Spleen (tissue), 13 donors: ENCODE results near the gene TDRD6. TPM values are rescaled to one million over a fixed set of nuclear protein-coding genes. Genes with fewer than 3 reads are reported as not detected.

Experiments used
- DNase-seq: peaks from one replicate; pipeline ENCODE4 v3.0.0-alpha.2; 2020
- H3K27ac ChIP-seq, 8 donors: fragments of 200-600 bp; sonication (generic) in 7 of 8; 1 replicate in 4 of 8; 2 replicates in 4 of 8; pipeline versions ENCODE4 v1.5.0 to v1.8.0; 2016 to 2021; ENCODE audit warnings: inconsistent platforms in 4 of 8, mild to moderate bottlenecking in 4 of 8, moderate library complexity in 1 of 8
- H3K27me3 ChIP-seq, 7 donors: fragments of 200-600 bp; sonication (generic) in 6 of 7; replicated peaks in 1 of 7; 1 replicate in 4 of 7; 2 replicates in 3 of 7; pipeline versions ENCODE4 v1.5.0 to v1.8.0; 2016 to 2021; ENCODE audit warnings: inconsistent platforms in 3 of 7, mild to moderate bottlenecking in 1 of 7
- H3K36me3 ChIP-seq, 6 donors: fragments of 200-600 bp; sonication (generic) in 5 of 6; 1 replicate in 4 of 6; 2 replicates in 2 of 6; pipeline versions ENCODE4 v1.5.0 to v1.8.0; 2016 to 2021; ENCODE audit warnings: inconsistent platforms in 2 of 6
- H3K4me1 ChIP-seq, 6 donors: fragments of 200-600 bp; sonication (generic) in 5 of 6; 1 replicate in 3 of 6; 2 replicates in 3 of 6; pipeline versions ENCODE4 v1.5.0 to v1.8.0; 2016 to 2021; ENCODE audit warnings: inconsistent platforms in 3 of 6
- H3K4me3 ChIP-seq, 8 donors: fragments of 200-600 bp; sonication (generic) in 7 of 8; 1 replicate in 4 of 8; 2 replicates in 4 of 8; pipeline versions ENCODE4 v1.5.0 to v1.8.0; 2016 to 2021; ENCODE audit warnings: inconsistent platforms in 4 of 8, mild to moderate bottlenecking in 4 of 8, moderate library complexity in 2 of 8
- H3K9me3 ChIP-seq, 8 donors: fragments of 200-600 bp; sonication (generic) in 7 of 8; 1 replicate in 4 of 8; 2 replicates in 4 of 8; pipeline versions ENCODE4 v1.5.0 to v1.8.0; 2016 to 2021; ENCODE audit warnings: inconsistent platforms in 4 of 8
- POLR2A ChIP-seq, 3 donors: fragments of 450-650 bp; IDR thresholded peaks; one replicate each; pipeline ENCODE4 v1.5.1; 2017; ENCODE audit warnings: antibody characterized with exemption in 3 of 3, mild to moderate bottlenecking in 1 of 3
- POLR2AphosphoS5 ChIP-seq, 3 donors: sonication (generic); formaldehyde crosslinking; IDR thresholded peaks; one replicate each; pipeline ENCODE4 v1.5.1; 2017; ENCODE audit warnings: antibody characterized with exemption in 3 of 3
- WGBS, 5 donors: extraction: QIAGEN DNeasy Blood & Tissue Kit in 3 of 5; methylation state at CpG; one replicate each; pipeline versions ENCODE4 v1.1.5 to v1.1.7; 2013 to 2018; 5-methylcytosine and 5-hydroxymethylcytosine counted together
- intact Hi-C: fragments of 100-400 bp; cut with DNase I; formaldehyde crosslinking; loops from one replicate; pipeline ENCODE4 v1.15.0; 2023; ENCODE audit warnings: low total_unique reads
- long read RNA-seq, 2 donors: transcript quantifications; one replicate each; lab custom pipeline, GENCODE V29; 2026
- polyA plus RNA-seq, 3 donors: library from polyadenylated mRNA; stranded (reverse); fragments of 200-250 nt; gene quantifications; one replicate each; pipeline ENCODE4 v1.2.1, GENCODE V29; 2013
- total RNA-seq, 7 donors: library from RNA; depleted of rRNA in 3 of 7; stranded (reverse); fragments of >200 nt in 3 of 7; fragmentation: NEBNext Ultra II Directional in 4 of 7; extraction: Animal tissue kit (Norgen Biotek cat#: 25700) in 4 of 7; gene quantifications; one replicate each; pipeline versions ENCODE4 v1.1.0 to v1.2.1, GENCODE V29; 2016 to 2021
- TF ChIP-seq, protein P1 (sequence below), 11 experiments: fragments of 200-600 bp in 7 of 11; fragments of 450-650 bp in 4 of 11; sonication (generic) in 4 of 11; IDR thresholded peaks in 8 of 11; conservative IDR thresholded peaks in 3 of 11; 1 replicate in 7 of 11; 2 replicates in 4 of 11; pipeline versions ENCODE4 v1.4.0 to v1.8.0; 2016 to 2021; ENCODE audit warnings: antibody characterized with exemption in 11 of 11, inconsistent platforms in 4 of 11, mild to moderate bottlenecking in 1 of 11
- donor health status: healthy with polysubstance abuse.
- donor health status: DM: no; HTN: no; CAD: no; lungs with moderate emphysema.
- donor health status: DM: no; HTN: no; CAD: no.
- donor health status: Bipolar disorder and iron deficiency.
- donor health status: healthy.
- donor health status: DM: no; HTN: no; CAD: no.
- donor health status: DM: yes; HTN: yes; CAD: no.

The TDRD6 gene, protein sequence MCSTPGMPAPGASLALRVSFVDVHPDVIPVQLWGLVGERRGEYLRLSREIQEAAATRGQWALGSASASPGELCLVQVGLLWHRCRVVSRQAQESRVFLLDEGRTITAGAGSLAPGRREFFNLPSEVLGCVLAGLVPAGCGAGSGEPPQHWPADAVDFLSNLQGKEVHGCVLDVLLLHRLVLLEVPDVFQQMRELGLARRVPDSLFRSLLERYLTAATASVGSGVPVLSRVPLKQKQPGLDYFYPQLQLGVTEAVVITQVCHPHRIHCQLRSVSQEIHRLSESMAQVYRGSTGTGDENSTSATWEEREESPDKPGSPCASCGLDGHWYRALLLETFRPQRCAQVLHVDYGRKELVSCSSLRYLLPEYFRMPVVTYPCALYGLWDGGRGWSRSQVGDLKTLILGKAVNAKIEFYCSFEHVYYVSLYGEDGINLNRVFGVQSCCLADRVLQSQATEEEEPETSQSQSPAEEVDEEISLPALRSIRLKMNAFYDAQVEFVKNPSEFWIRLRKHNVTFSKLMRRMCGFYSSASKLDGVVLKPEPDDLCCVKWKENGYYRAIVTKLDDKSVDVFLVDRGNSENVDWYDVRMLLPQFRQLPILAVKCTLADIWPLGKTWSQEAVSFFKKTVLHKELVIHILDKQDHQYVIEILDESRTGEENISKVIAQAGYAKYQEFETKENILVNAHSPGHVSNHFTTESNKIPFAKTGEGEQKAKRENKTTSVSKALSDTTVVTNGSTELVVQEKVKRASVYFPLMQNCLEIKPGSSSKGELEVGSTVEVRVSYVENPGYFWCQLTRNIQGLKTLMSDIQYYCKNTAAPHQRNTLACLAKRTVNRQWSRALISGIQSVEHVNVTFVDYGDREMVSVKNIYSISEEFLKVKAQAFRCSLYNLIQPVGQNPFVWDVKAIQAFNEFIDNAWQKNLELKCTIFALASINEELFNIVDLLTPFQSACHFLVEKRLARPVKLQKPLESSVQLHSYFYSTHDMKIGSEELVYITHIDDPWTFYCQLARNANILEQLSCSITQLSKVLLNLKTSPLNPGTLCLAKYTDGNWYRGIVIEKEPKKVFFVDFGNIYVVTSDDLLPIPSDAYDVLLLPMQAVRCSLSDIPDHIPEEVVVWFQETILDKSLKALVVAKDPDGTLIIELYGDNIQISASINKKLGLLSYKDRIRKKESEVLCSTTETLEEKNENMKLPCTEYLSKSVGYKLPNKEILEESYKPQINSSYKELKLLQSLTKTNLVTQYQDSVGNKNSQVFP (N-terminal part only)
- total RNA-seq = under 1 TPM; 0.17 to 0.98 (median 0.60) TPM
- polyA plus RNA-seq = under 1 TPM; 0.09 to 0.26 (median 0.24) TPM
- long read RNA-seq, donor 1 = 0 reads
- long read RNA-seq, donor 2, partial matches to known transcripts = 33 of 48 reads
- long read RNA-seq, donor 2, other reads (novel, unspliced or antisense) = 15 of 48 reads

DNA sequence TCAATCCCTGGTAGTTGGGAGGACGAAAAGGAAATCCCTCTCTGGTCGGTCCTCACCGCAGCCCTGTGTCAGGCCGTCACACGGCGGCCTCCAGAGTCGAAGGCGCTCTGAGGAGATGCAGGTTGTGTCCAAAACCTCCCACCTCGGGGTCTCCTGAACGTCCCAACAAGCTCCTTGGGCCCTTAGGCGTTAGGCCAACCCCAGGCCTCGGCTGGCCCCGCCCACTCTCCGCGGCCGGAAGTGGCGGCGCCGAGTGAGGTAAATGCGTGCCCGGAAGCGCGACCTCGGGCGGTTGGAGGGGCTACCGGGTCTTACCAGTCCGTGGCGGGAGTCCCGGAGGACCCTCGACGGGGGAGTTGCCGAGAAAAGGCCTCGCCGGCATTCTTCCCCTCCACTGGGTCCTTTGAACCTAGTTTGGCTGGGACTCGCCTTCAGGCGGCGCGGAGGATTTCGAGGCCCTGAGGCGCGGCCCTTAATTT lies at the start of gene TDRD6:
TSS of gene TDRD6 (plus strand) at position 267 of the 479 bp plus-strand sequence. CDS start 244 bp downstream, outside the sequence.
- 86 to 95% (median 91%) methylated on average over 40 to 41 of the region's 41 CpGs for WGBS, 5 donors
- no peak for TF ChIP-seq POLR2A (IDR thresholded peaks at IDR 0.05)
- no peak for TF ChIP-seq POLR2AphosphoS5 (IDR thresholded peaks at IDR 0.05)
- TF ChIP-seq, protein P1, sequence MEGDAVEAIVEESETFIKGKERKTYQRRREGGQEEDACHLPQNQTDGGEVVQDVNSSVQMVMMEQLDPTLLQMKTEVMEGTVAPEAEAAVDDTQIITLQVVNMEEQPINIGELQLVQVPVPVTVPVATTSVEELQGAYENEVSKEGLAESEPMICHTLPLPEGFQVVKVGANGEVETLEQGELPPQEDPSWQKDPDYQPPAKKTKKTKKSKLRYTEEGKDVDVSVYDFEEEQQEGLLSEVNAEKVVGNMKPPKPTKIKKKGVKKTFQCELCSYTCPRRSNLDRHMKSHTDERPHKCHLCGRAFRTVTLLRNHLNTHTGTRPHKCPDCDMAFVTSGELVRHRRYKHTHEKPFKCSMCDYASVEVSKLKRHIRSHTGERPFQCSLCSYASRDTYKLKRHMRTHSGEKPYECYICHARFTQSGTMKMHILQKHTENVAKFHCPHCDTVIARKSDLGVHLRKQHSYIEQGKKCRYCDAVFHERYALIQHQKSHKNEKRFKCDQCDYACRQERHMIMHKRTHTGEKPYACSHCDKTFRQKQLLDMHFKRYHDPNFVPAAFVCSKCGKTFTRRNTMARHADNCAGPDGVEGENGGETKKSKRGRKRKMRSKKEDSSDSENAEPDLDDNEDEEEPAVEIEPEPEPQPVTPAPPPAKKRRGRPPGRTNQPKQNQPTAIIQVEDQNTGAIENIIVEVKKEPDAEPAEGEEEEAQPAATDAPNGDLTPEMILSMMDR (IDR thresholded peaks at IDR 0.05 in 8 of 11, conservative IDR thresholded peaks at IDR 0.05 in 3 of 11) = no peak
- intact Hi-C loops = no loop called here
- H3K4me1 ChIP-seq = no peaks in the 10 kb centered on the region
- DNase-seq = no peak
- H3K36me3 ChIP-seq = no peaks in the 10 kb centered on the region
- no peak within 1 kb of the TSS for H3K27ac ChIP-seq
- H3K27me3 ChIP-seq = no peaks in the 10 kb centered on the region
- peaks cover 0 to 15% (median 0%) of the 10 kb centered on the region in 8 donors for H3K9me3 ChIP-seq
- no peak within 1 kb of the TSS for H3K4me3 ChIP-seq

DNA sequence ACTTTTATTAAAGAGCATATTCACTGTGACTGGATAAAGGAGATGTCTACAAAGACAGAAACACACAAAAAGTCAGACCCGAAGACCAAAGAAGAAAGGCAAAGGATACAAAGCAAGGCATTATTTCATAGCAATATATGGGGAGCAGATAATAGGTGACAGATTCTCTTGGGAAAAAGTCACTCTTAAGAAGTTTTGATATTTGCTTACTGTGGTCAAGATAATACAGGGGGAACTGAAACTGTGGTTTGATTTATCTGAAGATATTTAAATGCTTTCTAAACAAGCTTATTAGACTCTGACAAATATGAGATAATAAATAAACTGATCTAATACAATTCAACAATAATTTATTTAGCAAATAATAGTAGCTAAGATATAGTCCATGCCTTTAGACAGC lies 49.8 kb upstream of the TDRD6 start:
- Histone ChIP-seq H3K4me3 (no peak overlapping the region), H3K27me3 (peaks cover 0 to 12% (median 0%) of the 10 kb centered on the region in 7 donors), H3K36me3 (no peaks in the 10 kb centered on the region), H3K9me3 (no peaks in the 10 kb centered on the region), H3K27ac (no peak overlapping the region), H3K4me1 (no peaks in the 10 kb centered on the region)
- TF ChIP-seq, protein P1 (IDR thresholded peaks at IDR 0.05 in 8 of 11, conservative IDR thresholded peaks at IDR 0.05 in 3 of 11) = no peak
- TF ChIP-seq POLR2AphosphoS5 (IDR thresholded peaks at IDR 0.05) = no peak
- TF ChIP-seq POLR2A (IDR thresholded peaks at IDR 0.05) = no peak
- DNase-seq = no peak
- intact Hi-C loops = no loop called here
- 73 to 86% (median 82%) methylated on average over 1 of the region's 1 CpG for WGBS, 5 donors

DNA sequence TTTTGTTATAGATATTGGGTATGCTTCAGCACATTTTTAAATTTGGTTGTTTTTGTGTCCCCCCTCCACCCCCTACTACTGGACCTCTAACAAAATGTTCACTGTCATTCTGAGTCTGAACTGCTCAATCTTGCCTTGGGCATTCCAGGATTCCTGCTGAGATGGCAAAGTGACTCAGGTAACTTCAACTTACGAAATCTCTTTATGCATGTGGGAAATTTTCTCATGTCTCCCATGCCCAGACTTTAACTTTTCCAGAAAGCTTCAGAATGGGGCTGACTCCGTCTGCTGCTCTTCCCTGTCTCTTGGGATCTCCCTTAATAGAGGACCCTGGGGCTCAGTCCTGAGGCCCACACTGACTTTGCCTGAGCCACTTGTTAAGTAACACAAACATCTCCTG lies 49.0 kb upstream of the TDRD6 start:
- Histone ChIP-seq H3K9me3 (no peaks in the 10 kb centered on the region), H3K4me1 (no peaks in the 10 kb centered on the region), H3K27ac (no peak overlapping the region), H3K27me3 (peaks cover 0 to 12% (median 0%) of the 10 kb centered on the region in 7 donors), H3K36me3 (no peaks in the 10 kb centered on the region), H3K4me3 (no peak overlapping the region)
- TF ChIP-seq POLR2A (IDR thresholded peaks at IDR 0.05) (no peak), POLR2AphosphoS5 (IDR thresholded peaks at IDR 0.05) (no peak)
- TF ChIP-seq, protein P1 (IDR thresholded peaks at IDR 0.05 in 8 of 11, conservative IDR thresholded peaks at IDR 0.05 in 3 of 11) = no peak
- 76 to 90% (median 86%) methylated on average over 2 of the region's 2 CpGs for WGBS, 5 donors
- no peak for DNase-seq
- intact Hi-C loops = no loop called here
